SKM-1 treated with dmso at 0.1 percent for 144 hours (cell line): Measurements from ENCODE around the gene SMURF2.

Experiments used
- DNase-seq: peaks from one replicate; lab custom pipeline; 2025; ENCODE audit not compliant: unreplicated experiment; lab: John Stamatoyannopoulos, UW

Gene SMURF2

DNA sequence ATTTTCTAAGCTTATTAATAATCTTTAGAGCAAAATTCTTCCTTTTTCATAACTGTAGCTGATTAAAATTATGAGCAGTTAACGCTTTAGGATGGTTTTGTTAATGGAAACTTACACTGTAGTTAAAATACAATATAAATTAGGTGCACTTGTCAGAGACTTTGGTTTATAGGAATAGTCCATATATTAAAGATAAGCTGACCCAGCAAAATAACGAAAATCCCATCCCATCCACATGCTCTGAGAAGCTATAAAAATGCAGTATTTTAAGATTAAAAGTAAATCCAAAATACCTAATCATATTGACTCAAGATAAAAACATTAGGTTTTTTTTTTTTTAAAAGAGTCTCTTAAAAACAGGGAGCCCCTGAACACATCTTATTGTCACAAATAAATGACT lies 117.4 kb downstream of the SMURF2 start:
- no peak for DNase-seq

- no peak for DNase-seq
Observed at GRCh38 chr17:64540118-64540776, 121.9 kb downstream of the SMURF2 start.

- no peak for DNase-seq
Observed at GRCh38 chr17:64538508-64539130, 123.5 kb downstream of the SMURF2 start.

- no peak for DNase-seq
Observed at GRCh38 chr17:64537488-64537887, 124.6 kb downstream of the SMURF2 start.

- no peak for DNase-seq
Observed at GRCh38 chr17:64536913-64537312, 125.2 kb downstream of the SMURF2 start.

DNA sequence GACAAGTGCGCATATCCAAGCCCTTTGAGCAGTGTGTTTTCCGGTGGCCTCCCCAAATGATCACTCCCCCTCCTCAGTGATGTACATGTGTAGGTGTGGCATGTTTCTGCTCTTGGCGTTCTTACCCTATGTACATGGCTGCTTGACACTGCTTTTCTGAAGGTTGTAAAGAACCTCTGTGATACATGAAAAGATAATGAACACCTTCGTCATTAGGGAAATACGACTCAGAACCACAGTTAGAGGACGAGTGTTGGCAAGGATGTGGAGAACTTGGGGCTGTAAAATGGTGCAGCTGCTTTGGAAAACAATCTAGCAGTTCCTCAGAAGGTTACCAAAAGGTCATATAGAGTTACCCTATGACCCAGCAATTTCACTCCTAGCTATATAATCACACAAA lies 126.8 kb downstream of the SMURF2 start:
- DNase-seq: no peak

GRCh38 chr17:64534187-64534586 lies 127.9 kb downstream of the SMURF2 start:
- DNase-seq: no peak

GRCh38 chr17:64533784-64534183 lies 128.3 kb downstream of the SMURF2 start:
- DNase-seq: no peak

DNA sequence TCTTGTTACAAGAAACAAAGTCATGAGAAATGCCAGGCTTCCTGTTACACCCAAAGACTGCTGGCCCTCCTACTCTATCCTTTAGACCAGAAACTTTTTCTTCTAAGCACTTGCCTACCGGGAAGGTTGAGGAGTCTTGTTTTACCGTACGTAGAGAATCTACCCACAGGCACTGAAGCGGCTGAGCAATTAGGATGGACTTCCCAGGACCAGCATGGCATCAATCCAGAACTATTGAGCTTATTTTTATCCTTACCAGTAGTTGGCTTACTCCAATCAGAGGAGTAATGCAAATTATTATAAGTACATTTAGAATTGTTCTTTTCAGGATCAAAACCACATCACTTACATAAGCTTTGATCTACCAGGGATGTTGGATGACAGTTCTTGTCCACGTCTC lies 129.7 kb downstream of the SMURF2 start:
- no peak for DNase-seq

GRCh38 chr17:64531955-64532371 lies 130.1 kb downstream of the SMURF2 start:
- no peak for DNase-seq

DNA sequence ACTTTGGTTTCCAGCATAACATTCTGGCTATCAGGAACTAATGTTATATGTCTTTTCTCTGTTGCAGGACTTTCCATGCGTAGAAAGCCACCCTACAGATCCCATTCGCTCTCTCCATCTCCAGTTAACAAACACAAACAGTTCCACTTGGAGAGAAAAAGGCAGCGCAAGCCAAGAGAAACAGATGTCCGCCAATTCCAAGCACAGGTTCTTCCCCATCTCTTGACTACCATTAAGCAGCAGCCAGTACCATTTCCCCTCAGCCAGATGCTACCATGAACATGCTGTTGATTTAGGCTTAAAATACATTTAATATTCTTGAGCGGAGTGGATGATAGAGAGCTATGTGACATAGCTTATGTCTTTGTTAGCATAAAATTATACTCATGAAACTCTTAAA lies 132.9 kb downstream of the SMURF2 start:
- no peak for DNase-seq

DNA sequence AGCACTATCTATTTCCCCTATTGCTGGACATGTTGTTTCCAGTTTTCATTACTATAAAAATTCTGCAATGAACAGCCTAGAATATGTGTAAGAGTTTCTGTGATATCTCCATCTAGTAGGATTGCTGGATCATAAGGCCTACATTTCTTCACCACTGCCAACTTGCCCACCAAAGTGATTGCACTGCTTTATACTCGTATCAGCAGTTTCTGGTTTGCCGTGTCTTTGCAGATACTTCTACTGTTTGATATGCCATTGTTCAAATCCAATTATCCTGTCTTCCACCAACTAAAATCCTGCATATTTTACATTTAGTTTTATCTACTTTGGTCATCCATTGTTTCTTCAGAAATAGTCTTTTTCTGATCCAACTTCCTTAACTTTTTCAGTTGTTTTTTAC lies 134.2 kb downstream of the SMURF2 start:
- no peak for DNase-seq

GRCh38 chr17:64520359-64520758 lies 141.7 kb downstream of the SMURF2 start:
- no peak for DNase-seq

DNA sequence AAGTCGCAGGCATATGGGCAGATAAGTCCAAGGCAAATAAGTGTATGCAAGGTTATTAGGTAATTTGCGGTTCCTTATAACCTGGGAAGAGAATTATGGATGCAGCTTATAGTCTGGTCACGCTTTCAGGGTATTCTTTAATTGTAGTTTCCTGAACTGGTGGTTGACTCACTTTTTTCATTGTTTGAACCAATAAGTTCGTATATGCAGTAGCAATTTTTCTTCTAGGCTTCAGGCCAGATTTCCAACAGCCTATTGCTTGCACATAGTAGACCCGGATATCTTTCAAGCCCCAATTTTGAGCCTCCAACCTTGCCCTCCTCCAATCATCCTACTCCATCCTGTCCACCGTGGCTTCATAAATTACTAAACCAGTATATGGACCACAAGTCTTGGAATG lies 142.5 kb downstream of the SMURF2 start:
- no peak for DNase-seq

DNA sequence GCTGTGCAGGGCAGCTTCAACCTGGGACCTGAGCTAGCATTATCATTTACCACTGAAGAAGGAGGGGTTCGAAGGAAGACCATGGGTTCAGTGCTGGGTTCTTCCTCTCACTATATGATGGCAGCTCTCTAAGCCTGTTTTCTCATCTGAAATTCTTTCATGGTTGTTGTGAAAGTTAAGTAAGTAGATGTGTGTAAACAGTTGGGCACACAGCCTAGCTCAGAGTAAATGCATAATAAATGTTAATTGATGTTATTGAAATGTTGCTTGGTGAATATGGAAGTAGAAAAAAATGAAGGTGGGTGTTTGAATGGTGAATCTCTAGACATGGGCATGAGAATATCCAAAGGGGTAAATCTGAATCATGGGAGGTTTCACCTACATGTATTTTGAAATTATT lies 146.3 kb downstream of the SMURF2 start:
- no peak for DNase-seq

DNA sequence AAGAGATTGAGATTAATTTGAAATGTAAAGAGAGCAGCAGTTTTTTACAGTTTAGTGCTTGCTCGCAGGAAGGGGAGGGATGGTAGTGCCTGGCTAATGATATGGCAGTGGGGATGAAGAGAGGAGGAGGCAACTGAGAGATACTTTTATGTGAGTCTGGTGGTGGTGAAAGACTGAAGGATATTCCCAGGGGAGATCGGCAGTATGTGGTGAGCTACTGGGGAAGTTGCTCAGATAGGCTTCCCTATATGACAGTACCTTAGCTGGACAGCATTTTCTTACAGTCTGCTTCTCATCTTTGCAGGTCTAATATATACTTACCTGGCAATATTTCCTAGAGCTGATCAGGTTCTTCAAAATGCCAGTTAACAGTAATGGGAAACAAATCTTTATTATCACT lies 146.7 kb downstream of the SMURF2 start:
- no peak for DNase-seq

- no peak for DNase-seq
Observed at GRCh38 chr17:64509179-64509578, 152.9 kb downstream of the SMURF2 start.

GRCh38 chr17:64508683-64509082 lies 153.4 kb downstream of the SMURF2 start:
- DNase-seq: no peak

GRCh38 chr17:64507413-64507782 lies 154.7 kb downstream of the SMURF2 start:
- peak; percentile 70 for DNase-seq

GRCh38 chr17:64506576-64507412 lies 155.3 kb downstream of the SMURF2 start, which contains the start of gene CEP95:
Gene CEP95, plus strand, starts transcription at chr17:64506977. Its CDS starts 121 bp downstream, at chr17:64507098.
- peak; percentile 93 for DNase-seq

DNA sequence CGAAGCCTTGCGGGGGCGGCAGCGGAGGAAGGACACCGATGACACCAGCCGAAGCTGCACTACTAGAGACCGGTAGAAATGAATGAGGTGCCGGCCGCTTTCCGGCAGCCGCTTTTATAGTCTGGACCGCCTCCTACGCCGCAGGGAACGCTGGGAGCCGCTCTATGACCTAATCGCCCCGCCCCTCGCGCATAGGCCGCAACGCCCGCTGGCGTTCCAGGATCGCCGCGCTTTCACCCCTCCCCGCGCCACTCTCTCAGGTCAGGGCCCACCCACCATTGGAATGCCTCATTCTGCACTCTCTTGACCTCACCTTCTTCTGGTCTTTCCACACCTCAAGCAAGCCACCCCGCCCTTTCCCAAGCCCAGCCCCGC lies 155.9 kb downstream of the SMURF2 start, which contains the start of gene DDX5:
DDX5 (minus strand) TSS at position 89 of the 375 bp plus-strand sequence. CDS start 170 bp downstream, outside the sequence.
- peak; percentile 98 for DNase-seq
